ENCODE results near the gene LRRC25. TPM values are rescaled to one million over a fixed set of nuclear protein-coding genes. Genes with fewer than 3 reads are reported as not detected.

LRRC25 gene
- polyA plus RNA-seq, 1 experiment = 0.12 TPM

DNA sequence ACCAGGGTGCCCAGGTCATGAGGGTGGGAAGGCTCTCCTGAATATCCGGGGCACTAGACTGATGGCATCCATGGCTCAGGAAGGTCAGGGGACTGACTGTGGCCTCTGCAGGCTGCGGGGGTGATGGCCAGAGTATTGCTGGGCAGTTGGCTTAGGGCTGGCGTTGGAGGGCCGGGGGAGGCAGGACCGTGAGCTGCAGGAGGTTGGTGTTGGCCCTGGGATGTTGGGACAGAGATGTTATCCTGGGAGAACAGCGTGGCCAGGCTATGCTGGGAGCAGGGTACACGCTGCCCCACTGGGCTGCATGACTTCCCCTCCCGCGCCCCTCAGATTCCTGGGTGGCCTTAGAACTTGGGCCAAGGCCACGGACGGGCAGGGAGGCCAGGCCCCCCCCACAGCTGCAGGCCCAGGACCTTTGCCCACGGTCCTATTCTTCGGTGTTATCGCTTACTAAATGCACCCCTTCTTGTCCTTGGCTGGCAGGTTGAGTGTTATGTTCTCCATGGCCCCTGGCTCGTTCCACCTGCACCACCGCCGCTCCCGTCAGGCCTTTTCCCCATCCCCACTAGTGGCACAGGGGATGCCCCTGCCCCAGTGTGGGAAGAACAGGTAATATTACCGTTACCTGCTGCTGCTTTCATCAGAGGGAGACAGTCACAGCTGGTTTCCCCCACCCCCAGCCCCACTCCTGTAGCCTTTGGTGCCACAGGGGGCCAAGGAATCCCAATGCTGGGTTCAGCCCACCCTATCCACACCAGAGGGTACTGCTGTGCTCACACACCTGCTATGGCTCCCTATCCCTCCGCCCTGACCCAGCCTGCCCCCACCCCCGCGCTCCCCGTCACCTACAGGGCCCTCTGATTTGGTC, 43.7 kb upstream of the LRRC25 start:
- ChIA-PET POLR2A (no interaction called here), CTCF (no interaction called here)
- TF ChIP-seq, protein P1, sequence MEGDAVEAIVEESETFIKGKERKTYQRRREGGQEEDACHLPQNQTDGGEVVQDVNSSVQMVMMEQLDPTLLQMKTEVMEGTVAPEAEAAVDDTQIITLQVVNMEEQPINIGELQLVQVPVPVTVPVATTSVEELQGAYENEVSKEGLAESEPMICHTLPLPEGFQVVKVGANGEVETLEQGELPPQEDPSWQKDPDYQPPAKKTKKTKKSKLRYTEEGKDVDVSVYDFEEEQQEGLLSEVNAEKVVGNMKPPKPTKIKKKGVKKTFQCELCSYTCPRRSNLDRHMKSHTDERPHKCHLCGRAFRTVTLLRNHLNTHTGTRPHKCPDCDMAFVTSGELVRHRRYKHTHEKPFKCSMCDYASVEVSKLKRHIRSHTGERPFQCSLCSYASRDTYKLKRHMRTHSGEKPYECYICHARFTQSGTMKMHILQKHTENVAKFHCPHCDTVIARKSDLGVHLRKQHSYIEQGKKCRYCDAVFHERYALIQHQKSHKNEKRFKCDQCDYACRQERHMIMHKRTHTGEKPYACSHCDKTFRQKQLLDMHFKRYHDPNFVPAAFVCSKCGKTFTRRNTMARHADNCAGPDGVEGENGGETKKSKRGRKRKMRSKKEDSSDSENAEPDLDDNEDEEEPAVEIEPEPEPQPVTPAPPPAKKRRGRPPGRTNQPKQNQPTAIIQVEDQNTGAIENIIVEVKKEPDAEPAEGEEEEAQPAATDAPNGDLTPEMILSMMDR (IDR thresholded peaks at IDR 0.05; ENCODE audit: low read depth, low read length) = no peak

DNA sequence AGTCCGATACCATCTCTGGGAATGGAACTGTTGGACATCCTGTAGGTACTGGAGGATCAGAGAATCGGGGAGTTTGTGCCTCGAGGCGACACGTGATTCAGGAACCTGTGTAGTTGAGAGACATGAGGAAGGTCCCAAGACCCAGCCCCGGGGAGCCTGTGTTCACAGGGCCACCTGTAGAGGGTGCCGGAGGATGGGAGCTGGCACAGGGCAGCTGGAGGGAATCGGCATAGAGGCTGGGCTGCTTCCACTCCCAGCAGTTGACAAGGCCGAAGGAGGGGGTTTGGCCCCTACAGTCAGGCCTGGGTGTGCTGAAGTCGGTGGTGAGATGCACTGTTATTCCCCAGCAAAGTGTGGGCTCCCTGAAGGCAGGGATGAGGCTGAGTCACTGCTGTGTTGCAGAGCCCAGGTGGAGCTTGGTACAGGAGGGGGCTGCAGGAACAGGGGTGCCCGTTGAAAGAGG, 43.0 kb upstream of the LRRC25 start:
- no peak overlapping the region for H3K4me3 ChIP-seq (ENCODE audit: low read depth, low read length)
- H3K9me3 ChIP-seq (ENCODE audit: control insufficient read depth, insufficient read depth, low read length) = peaks cover 6% of the 10 kb centered on the region; the same call in 1 of the 2 replicates
- CTCF ChIA-PET = interaction anchor here (1.5 kb wide), 1 partner anchor 10 kb away, joined by 3 read pairs; no protein-coding TSS in a partner anchor
- DNase-seq (ENCODE audit: low read depth, low spot score) = no peak
- H3K27ac ChIP-seq (ENCODE audit: low read depth, low read length) = no peak overlapping the region
- H3K27me3 ChIP-seq (ENCODE audit: control insufficient read depth, insufficient read depth, low read length) = no peaks in the 10 kb centered on the region
- TF ChIP-seq, protein P1 (IDR thresholded peaks at IDR 0.05; ENCODE audit: low read depth, low read length) = 0 out of 2 replicates have a peak, but pooled peaks have one; percentile 26
- POLR2A ChIA-PET = no interaction called here

More for the DNA sequence above, 43.7 kb upstream of the LRRC25 start:
- no peak overlapping the region for H3K4me3 ChIP-seq (ENCODE audit: low read depth, low read length)
- H3K27me3 ChIP-seq (ENCODE audit: control insufficient read depth, insufficient read depth, low read length) = no peaks in the 10 kb centered on the region
- H3K9me3 ChIP-seq (ENCODE audit: control insufficient read depth, insufficient read depth, low read length) = peaks cover under 1% of the 10 kb centered on the region; the same call in 1 of the 2 replicates
- no peak for DNase-seq (ENCODE audit: low read depth, low spot score)
- no peak overlapping the region for H3K27ac ChIP-seq (ENCODE audit: low read depth, low read length)

DNA sequence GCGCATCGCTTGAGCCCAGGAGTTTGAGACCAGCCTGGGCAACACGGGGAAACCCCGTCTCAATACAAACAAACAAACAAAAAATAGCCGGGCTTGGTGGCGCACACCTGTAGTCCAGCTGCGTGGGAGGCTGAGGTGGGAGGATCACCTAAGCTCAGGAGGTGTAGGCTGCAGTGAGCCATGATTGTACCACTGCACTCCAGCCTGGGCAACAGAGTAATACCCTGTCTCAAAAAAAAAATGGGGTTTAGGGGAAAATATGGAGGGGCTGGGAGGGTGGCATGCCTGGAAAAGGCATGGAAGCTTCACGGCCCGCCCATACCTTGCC, 42.5 kb upstream of the LRRC25 start:
- Histone ChIP-seq H3K4me3 (ENCODE audit: low read depth, low read length) (no peak overlapping the region), H3K27ac (ENCODE audit: low read depth, low read length) (no peak overlapping the region), H3K9me3 (ENCODE audit: control insufficient read depth, insufficient read depth, low read length) (peaks cover 11% of the 10 kb centered on the region; the same call in 1 of the 2 replicates), H3K27me3 (ENCODE audit: control insufficient read depth, insufficient read depth, low read length) (no peaks in the 10 kb centered on the region)
- ChIA-PET CTCF (interaction anchor here (0.6 to 1.5 kb wide), 2 partner anchors 10 to 1704 kb away, joined by 3 to 9 read pairs; no protein-coding TSS in a partner anchor), POLR2A (no interaction called here)
- TF ChIP-seq, protein P1 (IDR thresholded peaks at IDR 0.05; ENCODE audit: low read depth, low read length) = no peak
- DNase-seq (ENCODE audit: low read depth, low spot score) = no peak

DNA sequence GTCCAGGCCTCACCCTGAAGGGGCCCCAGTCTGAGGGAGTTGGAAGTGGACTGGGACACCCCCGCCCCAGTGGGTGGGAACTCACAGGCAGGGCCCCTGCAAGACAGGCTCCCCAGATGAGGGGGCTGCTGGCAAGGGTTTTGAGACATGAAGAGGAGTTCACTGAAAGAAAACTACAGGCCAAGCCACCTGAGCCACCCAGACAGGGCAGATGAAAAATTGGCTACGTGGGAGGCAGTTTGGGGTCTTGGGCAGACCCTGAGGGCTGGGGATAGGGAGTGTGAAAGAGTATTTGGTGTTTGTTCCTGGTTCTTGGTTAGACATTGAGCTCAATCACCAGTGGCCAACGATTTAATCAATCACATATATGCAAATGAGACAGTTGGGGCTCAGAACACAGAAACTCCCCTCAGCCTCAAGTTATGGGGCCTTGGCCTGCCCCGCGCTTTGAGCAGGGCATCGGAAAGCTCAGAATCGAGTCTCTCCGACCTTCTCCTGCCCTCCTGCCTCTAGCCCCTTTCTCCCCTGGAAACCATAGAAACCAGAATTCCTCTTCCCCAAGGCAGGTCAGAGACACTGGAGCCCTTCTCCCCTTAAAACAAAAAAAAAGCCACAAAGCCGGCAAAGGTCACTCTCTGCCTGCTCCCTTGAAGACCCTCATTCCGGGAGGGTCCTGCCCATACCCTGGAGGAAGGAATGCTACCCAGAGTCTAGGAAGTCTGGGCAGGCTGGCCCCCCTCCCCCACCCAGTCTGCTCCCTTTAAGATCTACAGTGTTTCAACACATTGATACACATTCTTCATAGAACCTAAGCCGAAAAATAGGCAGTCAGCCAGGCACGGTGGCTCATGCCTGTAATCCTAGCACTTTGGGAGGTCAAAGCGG, 41.8 kb upstream of the LRRC25 start:
- peaks cover 13% of the 10 kb centered on the region; the same call in 1 of the 2 replicates for H3K9me3 ChIP-seq (ENCODE audit: control insufficient read depth, insufficient read depth, low read length)
- TF ChIP-seq, protein P1 (IDR thresholded peaks at IDR 0.05; ENCODE audit: low read depth, low read length) = peak; percentile 33
- no peak overlapping the region for H3K27ac ChIP-seq (ENCODE audit: low read depth, low read length)
- ChIA-PET POLR2A (no interaction called here), CTCF (interaction anchor here (0.5 to 1.5 kb wide), 7 partner anchors 11 to 1704 kb away, joined by 3 to 9 read pairs (median 3); no protein-coding TSS in a partner anchor)
- H3K27me3 ChIP-seq (ENCODE audit: control insufficient read depth, insufficient read depth, low read length) = no peaks in the 10 kb centered on the region
- DNase-seq (ENCODE audit: low read depth, low spot score) = no peak
- H3K4me3 ChIP-seq (ENCODE audit: low read depth, low read length) = no peak overlapping the region
